ENCODE measurements around the gene CDCA8.

The CDCA8 gene

DNA sequence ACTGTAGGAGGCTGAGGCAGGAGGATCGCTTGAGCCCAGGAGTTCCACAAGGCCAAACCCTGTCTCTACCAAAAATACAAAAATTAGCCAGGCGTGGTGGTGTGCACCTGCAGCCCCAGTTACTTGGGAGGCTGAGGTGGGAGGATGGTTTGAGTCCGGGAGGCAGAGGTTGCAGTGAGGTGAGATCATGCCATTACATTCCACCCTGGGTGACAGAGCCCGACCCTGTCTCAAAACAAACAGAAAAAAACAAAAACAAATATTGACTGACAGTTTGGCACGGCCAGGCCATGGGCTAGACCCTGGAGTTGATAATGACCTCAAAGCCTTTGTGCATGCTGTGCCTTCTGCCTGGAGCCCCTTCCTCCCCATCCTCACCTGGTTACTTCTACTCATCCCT, 38.4 kb upstream of the CDCA8 start:
- no peak overlapping the region for H3K4me3 ChIP-seq (ENCODE audit: low read depth, low read length)
- no peak for DNase-seq (ENCODE audit: low read depth, low spot score)
- in situ Hi-C loops (cut with HindIII; ENCODE audit: low sequenced_read_pairs), result no loop called here
- TF ChIP-seq, protein P1, sequence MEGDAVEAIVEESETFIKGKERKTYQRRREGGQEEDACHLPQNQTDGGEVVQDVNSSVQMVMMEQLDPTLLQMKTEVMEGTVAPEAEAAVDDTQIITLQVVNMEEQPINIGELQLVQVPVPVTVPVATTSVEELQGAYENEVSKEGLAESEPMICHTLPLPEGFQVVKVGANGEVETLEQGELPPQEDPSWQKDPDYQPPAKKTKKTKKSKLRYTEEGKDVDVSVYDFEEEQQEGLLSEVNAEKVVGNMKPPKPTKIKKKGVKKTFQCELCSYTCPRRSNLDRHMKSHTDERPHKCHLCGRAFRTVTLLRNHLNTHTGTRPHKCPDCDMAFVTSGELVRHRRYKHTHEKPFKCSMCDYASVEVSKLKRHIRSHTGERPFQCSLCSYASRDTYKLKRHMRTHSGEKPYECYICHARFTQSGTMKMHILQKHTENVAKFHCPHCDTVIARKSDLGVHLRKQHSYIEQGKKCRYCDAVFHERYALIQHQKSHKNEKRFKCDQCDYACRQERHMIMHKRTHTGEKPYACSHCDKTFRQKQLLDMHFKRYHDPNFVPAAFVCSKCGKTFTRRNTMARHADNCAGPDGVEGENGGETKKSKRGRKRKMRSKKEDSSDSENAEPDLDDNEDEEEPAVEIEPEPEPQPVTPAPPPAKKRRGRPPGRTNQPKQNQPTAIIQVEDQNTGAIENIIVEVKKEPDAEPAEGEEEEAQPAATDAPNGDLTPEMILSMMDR (IDR thresholded peaks at IDR 0.05; ENCODE audit: low read depth, low read length), result no peak

DNA sequence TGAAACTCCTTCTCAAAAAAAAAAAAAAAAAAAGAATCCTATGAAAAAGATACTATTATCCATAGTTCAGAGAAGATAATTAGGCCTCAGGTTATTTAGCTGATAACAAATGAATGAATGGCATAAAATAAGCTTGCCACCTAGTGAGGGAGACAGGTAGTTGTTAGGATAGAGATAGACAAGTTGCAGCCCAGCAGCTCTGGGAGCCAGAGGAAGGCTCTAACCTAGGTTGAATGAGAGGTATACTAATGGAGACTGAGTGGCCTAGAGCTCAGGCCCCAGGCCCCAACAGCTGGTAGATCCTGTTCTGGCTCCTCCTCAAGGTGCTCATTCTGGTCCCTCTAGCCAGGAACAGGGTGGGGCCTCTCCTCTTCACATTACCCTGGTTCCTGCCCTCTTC, 37.0 kb upstream of the CDCA8 start:
- DNase-seq (ENCODE audit: low read depth, low spot score), result no peak
- no peak overlapping the region for H3K4me3 ChIP-seq (ENCODE audit: low read depth, low read length)
- TF ChIP-seq, protein P1 (IDR thresholded peaks at IDR 0.05; ENCODE audit: low read depth, low read length), result no peak
- in situ Hi-C loops (cut with HindIII; ENCODE audit: low sequenced_read_pairs), result no loop called here

DNA sequence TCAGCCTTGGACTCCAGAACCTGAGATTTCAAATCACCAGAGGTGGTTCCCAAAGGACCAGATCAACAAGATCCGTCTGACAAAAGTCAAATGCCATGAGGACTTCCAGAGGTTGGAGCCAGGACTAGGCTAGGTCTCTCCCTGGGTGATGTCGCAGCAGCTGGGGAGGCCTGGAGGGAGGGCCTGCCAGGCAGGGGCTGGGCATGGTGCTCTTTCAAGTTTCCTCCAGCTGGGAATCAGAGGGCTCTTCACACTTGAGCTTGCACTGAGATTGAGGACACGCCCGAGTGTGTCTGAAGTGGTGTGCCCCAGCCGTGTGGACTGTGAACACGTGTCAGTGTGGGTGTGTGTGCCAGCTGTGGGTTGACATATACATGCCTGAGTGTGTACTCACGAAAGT, 36.3 kb upstream of the CDCA8 start:
- in situ Hi-C loops (cut with HindIII; ENCODE audit: low sequenced_read_pairs), result no loop called here
- no peak for DNase-seq (ENCODE audit: low read depth, low spot score)
- no peak overlapping the region for H3K4me3 ChIP-seq (ENCODE audit: low read depth, low read length)
- TF ChIP-seq, protein P1 (IDR thresholded peaks at IDR 0.05; ENCODE audit: low read depth, low read length), result no peak

DNA sequence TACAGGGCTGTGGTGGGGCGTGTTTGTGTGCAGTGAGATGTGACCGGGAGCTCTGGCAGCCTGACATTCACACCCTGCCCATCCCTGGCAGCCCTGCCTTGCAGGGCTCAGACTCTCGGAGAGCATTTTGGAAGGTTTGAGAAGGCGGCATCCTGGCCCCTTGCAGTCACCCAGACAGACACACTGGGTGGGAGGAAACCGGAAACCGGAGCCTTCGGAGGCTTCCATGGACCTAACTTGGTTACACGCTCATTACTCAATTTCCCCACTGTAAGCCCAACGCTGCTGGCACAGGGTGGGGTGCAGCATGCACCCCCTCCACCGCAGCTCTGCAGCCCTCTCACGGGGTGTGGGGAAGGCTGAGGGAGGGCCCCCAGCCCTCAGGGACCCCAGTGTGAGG, 35.4 kb upstream of the CDCA8 start:
- TF ChIP-seq, protein P1 (IDR thresholded peaks at IDR 0.05; ENCODE audit: low read depth, low read length), result no peak
- in situ Hi-C loops (cut with HindIII; ENCODE audit: low sequenced_read_pairs), result no loop called here
- H3K4me3 ChIP-seq (ENCODE audit: low read depth, low read length), result no peak overlapping the region
- DNase-seq (ENCODE audit: low read depth, low spot score), result no peak

DNA sequence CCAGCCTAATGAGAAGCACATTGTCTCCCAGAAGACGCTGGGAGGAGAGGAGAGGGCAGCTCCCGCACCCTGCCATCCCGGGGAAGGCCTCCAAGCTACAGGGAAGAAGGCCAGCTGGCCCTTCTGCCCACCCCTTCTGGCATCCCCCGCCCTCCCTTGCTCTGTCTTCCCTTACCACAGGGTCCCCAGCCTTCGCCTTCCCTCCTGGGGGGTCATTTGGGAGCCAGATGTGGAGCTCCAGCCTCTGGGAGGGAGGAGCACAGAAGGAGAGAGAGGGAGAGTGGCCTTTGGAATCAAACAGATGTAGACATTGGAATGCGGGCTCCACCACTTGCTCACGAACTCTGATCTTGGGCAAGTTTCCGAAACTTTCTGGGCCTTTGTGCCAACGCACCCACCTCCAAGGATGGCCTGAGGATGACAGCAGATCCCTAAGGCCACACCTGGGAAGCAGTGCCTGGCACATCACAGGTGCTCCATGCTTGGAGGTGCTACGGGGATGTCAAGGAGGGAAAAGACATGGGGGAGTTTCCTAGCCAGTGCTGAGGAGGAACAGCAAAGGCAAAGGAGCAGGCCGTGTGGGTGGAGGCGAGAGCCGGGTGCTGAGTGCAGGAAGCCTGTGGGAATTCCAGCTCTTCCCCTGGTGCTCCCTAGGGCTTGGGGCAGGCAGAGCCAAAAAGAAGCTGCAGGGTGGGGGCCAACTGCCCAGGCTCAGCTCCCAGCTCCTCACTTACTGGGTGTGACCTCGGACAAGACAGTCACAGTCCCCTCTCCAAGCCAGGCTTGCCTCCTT, 34.5 kb upstream of the CDCA8 start:
- TF ChIP-seq, protein P1 (IDR thresholded peaks at IDR 0.05; ENCODE audit: low read depth, low read length), result no peak
- no peak for DNase-seq (ENCODE audit: low read depth, low spot score)
- in situ Hi-C loops (cut with HindIII; ENCODE audit: low sequenced_read_pairs), result no loop called here
- no peak overlapping the region for H3K4me3 ChIP-seq (ENCODE audit: low read depth, low read length)

DNA sequence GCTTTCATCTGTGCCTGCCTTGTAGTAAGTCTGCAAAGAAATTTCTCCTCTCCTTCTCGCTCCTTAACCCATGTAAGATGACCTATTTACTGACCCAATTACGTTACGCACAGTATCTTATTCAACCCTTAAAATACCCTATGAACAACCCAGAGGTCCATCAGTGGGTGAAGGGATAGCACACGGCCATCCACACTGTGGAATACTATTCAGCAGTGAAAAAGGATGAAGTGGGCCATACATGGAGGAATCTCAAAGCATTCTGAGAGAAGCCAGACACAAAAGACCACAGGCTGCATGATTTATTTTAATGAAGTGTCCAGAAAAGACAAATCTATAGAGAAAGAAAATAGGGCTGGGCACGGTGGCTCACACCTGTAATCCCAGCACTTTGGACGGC, 33.8 kb upstream of the CDCA8 start:
- in situ Hi-C loops (cut with HindIII; ENCODE audit: low sequenced_read_pairs), result no loop called here
- no peak for DNase-seq (ENCODE audit: low read depth, low spot score)
- TF ChIP-seq, protein P1 (IDR thresholded peaks at IDR 0.05; ENCODE audit: low read depth, low read length), result no peak
- no peak overlapping the region for H3K4me3 ChIP-seq (ENCODE audit: low read depth, low read length)
